SH-SY5Y (cell line): ENCODE data around the gene MROH8.

Source experiments
- GATA2 ChIP-seq: IDR thresholded peaks from 2 replicates; pipeline ENCODE4 v1.6.1; 2011; ENCODE audit warnings: mild to moderate bottlenecking, low read depth, low read length
- GATA3 ChIP-seq: IDR thresholded peaks from 2 replicates; pipeline ENCODE4 v1.6.1; 2011; ENCODE audit warnings: low read depth, mild to moderate bottlenecking, low read length, moderate library complexity

GRCh38 chr20:37102571-37102970, 76.8 kb downstream of the MROH8 start:
- TF ChIP-seq GATA2, result no peak
- TF ChIP-seq GATA3, result no peak
